Suprapubic skin (tissue), 4 donors: ENCODE measurements around the gene PUM1. TPM values are rescaled to one million over a fixed set of nuclear protein-coding genes. Genes with fewer than 3 reads are reported as not detected.

Experiments used
- DNase-seq, 2 donors: peaks; one replicate each; pipeline ENCODE4 v3.0.0-alpha.2; 2019; ENCODE audit warnings: low spot score in 2 of 2
- H3K27ac ChIP-seq: fragments of 200-600 bp; sonication (generic); one replicate; pipeline ENCODE4 v1.5.1; 2019
- H3K27me3 ChIP-seq: fragments of 200-600 bp; sonication (generic); one replicate; pipeline ENCODE4 v1.5.1; 2019
- H3K36me3 ChIP-seq: fragments of 200-600 bp; sonication (generic); one replicate; pipeline ENCODE4 v1.5.1; 2019
- H3K4me1 ChIP-seq: fragments of 200-600 bp; sonication (generic); one replicate; pipeline ENCODE4 v1.5.1; 2019
- H3K4me3 ChIP-seq: fragments of 200-600 bp; sonication (generic); one replicate; pipeline ENCODE4 v1.5.1; 2019; ENCODE audit warnings: mild to moderate bottlenecking
- H3K9me3 ChIP-seq: fragments of 200-600 bp; sonication (generic); one replicate; pipeline ENCODE4 v1.5.1; 2019
- CTCF ChIP-seq, 2 donors: fragments of 200-600 bp in 1 of 2; fragments of 450-650 bp in 1 of 2; sonication (generic) in 1 of 2; IDR thresholded peaks; one replicate each; pipeline ENCODE4 v1.5.1; 2016 to 2019; ENCODE audit warnings: antibody characterized with exemption in 2 of 2, mild to moderate bottlenecking in 1 of 2, moderate library complexity in 1 of 2
- EP300 ChIP-seq: sonication (generic); formaldehyde crosslinking; IDR thresholded peaks from one replicate; pipeline ENCODE4 v1.6.1; 2017; ENCODE audit warnings: antibody characterized with exemption
- POLR2A ChIP-seq, 2 donors: fragments of 450-650 bp; IDR thresholded peaks; one replicate each; pipeline ENCODE4 v1.6.1; 2017; ENCODE audit warnings: antibody characterized with exemption in 2 of 2, mild to moderate bottlenecking in 2 of 2, moderate library complexity in 2 of 2
- POLR2AphosphoS5 ChIP-seq, 3 donors: sonication (generic); formaldehyde crosslinking; IDR thresholded peaks; one replicate each; pipeline ENCODE4 v1.6.1; 2017; ENCODE audit warnings: antibody characterized with exemption in 3 of 3
- WGBS: methylation state at CpG from one replicate; pipeline ENCODE4 v1.1.5; 2018; 5-methylcytosine and 5-hydroxymethylcytosine counted together
- total RNA-seq, 4 donors: library from RNA; depleted of rRNA; stranded (reverse); fragments of >200 nt; gene quantifications; one replicate each; pipeline ENCODE4 v1.1.0, GENCODE V29; 2016

Gene PUM1
- total RNA-seq, 4 donors from 2014 or later: 100 to 132 (median 110) TPM

- Histone ChIP-seq H3K27ac (no peak overlapping the region), H3K9me3 (no peaks in the 10 kb centered on the region), H3K36me3 (no peaks in the 10 kb centered on the region), H3K4me3 (no peak overlapping the region), H3K4me1 (peaks cover 32% of the 10 kb centered on the region), H3K27me3 (no peaks in the 10 kb centered on the region)
- TF ChIP-seq EP300: no peak
- TF ChIP-seq CTCF (IDR thresholded peaks at IDR 0.05): no peak
- no peak for TF ChIP-seq POLR2A (IDR thresholded peaks at IDR 0.05)
- TF ChIP-seq POLR2AphosphoS5 (IDR thresholded peaks at IDR 0.05): no peak
- WGBS: 100% methylated on average over 1 of the region's 1 CpG
- peak in 1 of 2 donors; percentile 46 for DNase-seq
These were observed 160.6 kb downstream of the PUM1 start for GRCh38 chr1:30904962-30905335.

- TF ChIP-seq CTCF (IDR thresholded peaks at IDR 0.05) (no peak), POLR2A (IDR thresholded peaks at IDR 0.05) (no peak), POLR2AphosphoS5 (IDR thresholded peaks at IDR 0.05) (no peak), EP300 (no peak)
- DNase-seq: peak in 1 of 2 donors; percentile 45
- Histone ChIP-seq H3K27me3 (no peaks in the 10 kb centered on the region), H3K4me3 (no peak overlapping the region), H3K4me1 (peaks cover 26% of the 10 kb centered on the region), H3K36me3 (no peaks in the 10 kb centered on the region), H3K9me3 (no peaks in the 10 kb centered on the region), H3K27ac (no peak overlapping the region)
- 75% methylated on average over 11 of the region's 11 CpGs for WGBS
These were observed 161.1 kb downstream of the PUM1 start for GRCh38 chr1:30904191-30904961.

DNA sequence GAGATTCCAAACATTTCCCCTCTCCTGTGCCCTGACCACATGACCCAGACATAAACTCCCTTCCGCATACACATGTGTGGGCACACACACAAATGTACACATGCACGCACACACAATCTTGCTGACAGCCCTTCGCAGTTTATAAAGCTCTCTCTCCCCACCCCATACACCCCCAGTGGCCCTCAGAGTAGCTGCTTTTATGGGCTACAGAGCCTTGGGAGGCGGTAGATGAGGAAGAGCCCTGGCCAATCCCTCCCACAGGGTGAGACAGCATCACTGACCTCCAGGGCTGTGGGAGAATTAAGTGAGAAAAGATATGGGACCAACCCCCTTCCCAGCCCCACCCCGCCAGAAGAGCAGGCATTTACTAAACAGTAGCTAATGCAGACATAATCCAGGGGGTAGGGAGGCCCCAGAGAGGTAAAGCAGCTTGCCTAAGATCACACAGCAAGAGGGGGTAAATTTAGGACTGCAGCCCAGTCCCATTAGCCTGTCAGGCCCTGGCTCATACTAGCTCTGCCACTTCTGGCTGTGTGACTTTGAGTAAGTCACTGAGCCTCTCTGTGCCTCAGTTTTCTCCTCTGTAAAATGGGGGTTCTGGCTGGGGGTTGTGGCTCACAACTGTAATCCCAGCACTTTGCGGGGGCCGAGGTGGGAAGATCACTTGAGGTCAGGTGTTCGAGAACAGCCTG lies 162.0 kb downstream of the PUM1 start:
- WGBS: 93% methylated on average over 8 of the region's 8 CpGs
- Histone ChIP-seq H3K27ac (no peak overlapping the region), H3K36me3 (no peaks in the 10 kb centered on the region), H3K9me3 (no peaks in the 10 kb centered on the region), H3K4me1 (peaks cover 19% of the 10 kb centered on the region), H3K4me3 (no peak overlapping the region), H3K27me3 (no peaks in the 10 kb centered on the region)
- TF ChIP-seq CTCF (IDR thresholded peaks at IDR 0.05): no peak
- TF ChIP-seq POLR2AphosphoS5 (IDR thresholded peaks at IDR 0.05): no peak
- TF ChIP-seq EP300: no peak
- TF ChIP-seq POLR2A (IDR thresholded peaks at IDR 0.05): no peak
- peak in 1 of 2 donors; percentile 33 for DNase-seq

GRCh38 chr1:30902593-30903290 lies 162.8 kb downstream of the PUM1 start:
- Histone ChIP-seq H3K36me3 (no peaks in the 10 kb centered on the region), H3K27me3 (no peaks in the 10 kb centered on the region), H3K27ac (no peak overlapping the region), H3K9me3 (no peaks in the 10 kb centered on the region), H3K4me1 (peaks cover 14% of the 10 kb centered on the region), H3K4me3 (no peak overlapping the region)
- TF ChIP-seq POLR2AphosphoS5 (IDR thresholded peaks at IDR 0.05) (no peak), CTCF (IDR thresholded peaks at IDR 0.05) (no peak), POLR2A (IDR thresholded peaks at IDR 0.05) (no peak), EP300 (no peak)
- WGBS: 61% methylated on average over 6 of the region's 9 CpGs
- peak in 1 of 2 donors; percentile 28 for DNase-seq
